Activated naive CD8-positive, alpha-beta T cell treated with anti-CD3 and anti-CD28 coated beads, Interleukin-2, amount 50 U/mL, for 16 hours (primary cell): Measurements from ENCODE around the gene TSHR.

Experiments used
- DNase-seq: peaks from one replicate; pipeline ENCODE4 v3.0.0-alpha.2; 2020; ENCODE audit warnings: low read depth, low spot score

The TSHR gene

GRCh38 chr14:81133400-81133799 is 178.0 kb downstream of the TSHR start:
- DNase-seq: no peak

GRCh38 chr14:81137316-81137715 is 181.9 kb downstream of the TSHR start:
- no peak for DNase-seq

- DNase-seq: no peak
These were observed 183.0 kb downstream of the TSHR start for GRCh38 chr14:81138429-81138828.

DNA sequence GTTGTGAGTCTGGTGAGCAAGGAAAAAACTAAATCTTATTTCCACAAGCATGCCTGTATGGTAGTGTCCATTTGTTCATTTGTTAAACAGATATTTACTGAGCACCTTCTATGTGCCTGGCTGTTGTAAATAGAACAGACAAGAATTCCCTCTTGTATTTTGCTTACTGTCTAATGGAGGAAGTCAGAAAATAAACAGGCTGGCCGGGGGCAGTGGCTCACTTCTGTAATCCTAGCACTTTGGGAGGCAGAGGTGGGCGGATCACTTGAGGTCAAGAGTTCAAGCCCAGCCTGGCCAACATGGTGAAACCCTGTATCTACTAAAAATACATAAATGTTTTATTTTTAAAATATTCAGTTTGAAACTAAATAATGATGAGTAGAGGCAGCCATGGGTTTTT is 186.0 kb downstream of the TSHR start:
- DNase-seq: no peak

DNA sequence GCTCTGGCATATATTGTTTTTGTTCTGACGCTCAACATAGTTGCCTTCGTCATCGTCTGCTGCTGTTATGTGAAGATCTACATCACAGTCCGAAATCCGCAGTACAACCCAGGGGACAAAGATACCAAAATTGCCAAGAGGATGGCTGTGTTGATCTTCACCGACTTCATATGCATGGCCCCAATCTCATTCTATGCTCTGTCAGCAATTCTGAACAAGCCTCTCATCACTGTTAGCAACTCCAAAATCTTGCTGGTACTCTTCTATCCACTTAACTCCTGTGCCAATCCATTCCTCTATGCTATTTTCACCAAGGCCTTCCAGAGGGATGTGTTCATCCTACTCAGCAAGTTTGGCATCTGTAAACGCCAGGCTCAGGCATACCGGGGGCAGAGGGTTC is 188.4 kb downstream of the TSHR start:
- no peak for DNase-seq

- DNase-seq: no peak
These were observed 189.6 kb downstream of the TSHR start for GRCh38 chr14:81144824-81145603.

DNA sequence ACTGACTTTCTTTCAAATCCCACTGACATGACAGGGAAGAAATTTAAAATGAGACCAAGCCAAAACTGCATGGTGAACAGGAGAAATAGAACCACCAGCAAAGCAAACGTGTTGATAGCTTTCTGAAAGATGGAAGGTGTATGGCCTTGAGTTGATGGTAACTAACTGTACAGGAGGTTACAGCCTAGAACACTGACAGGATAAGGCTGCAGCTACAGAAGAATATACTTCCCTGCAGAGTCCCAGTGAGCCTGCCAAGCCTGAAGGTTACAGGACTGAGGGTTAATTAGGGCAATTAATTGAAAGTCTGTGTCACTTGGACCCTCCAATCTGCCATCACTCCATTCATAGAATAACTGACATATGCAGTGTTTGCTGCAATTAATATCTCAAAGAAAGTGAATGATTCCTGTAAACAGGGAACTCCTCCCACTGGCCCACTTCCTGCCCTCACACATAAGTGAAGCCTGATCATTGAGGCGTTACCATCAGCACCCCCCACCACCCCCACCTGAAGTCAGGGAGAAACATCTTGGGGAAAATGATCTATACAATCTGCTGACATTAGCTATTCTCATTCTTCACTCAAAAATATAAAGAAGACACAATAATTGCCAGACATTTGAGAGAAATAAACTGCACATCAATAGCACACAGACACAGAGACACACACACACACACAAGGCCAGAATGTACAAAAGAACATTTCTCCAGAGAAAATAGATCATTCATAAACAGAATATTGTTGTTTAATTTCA is 191.9 kb downstream of the TSHR start:
- DNase-seq: no peak

- DNase-seq: no peak
These were observed 193.2 kb downstream of the TSHR start for GRCh38 chr14:81148635-81149034.

DNA sequence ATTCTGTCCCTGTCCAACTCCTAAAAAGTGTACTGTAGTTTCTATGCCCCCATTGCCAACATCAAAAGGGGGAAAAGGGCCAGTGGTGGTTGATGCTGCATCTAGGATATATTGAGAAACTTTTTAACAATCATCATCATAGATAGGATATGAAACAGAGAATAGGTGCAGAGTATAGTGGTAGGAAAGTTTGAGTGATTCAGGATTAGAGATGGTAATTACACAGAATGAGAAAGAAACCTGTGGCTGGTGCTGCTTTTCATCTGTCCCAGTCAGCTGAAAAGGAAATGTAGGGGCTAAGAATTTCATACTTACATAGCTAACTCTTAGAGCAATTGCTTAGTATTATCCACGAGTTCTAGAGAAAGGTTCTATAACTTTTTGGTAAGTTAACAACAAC is 197.8 kb downstream of the TSHR start:
- no peak for DNase-seq

GRCh38 chr14:81157431-81157830 is 202.0 kb downstream of the TSHR start:
- DNase-seq: no peak

- DNase-seq: no peak
These were observed 205.7 kb downstream of the TSHR start for GRCh38 chr14:81161088-81161487.

- no peak for DNase-seq
These were observed 206.3 kb downstream of the TSHR start for GRCh38 chr14:81161749-81162148.

- no peak for DNase-seq
These were observed 207.5 kb downstream of the TSHR start for GRCh38 chr14:81162941-81163340.

DNA sequence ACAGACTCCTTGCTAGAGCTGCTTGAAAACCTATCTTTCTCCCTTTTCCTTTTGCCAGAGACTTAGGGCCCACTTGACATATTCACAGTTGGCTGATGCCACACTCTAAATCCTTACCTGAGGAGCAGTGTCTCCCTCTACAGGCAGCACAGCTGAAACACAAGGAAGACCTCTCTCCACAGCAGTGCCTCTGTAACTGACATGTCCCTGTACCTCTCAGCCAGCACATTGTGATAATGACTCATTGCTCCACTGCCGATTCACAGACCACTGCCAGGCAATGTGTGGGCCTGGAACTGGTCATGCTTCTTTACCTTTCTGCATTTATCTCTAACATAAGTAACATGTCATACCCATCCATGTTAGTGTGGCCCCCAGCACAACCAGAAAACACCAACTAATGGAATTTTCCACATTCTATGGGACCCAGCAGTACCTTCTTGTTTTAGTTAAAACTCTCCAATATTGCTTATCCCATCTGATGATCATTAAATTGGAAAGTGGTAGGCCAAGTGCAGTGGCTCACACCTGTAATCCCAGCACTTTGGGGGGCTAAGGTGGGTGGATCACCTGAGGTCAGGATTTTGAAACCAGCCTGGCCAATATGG is 208.8 kb downstream of the TSHR start:
- DNase-seq: no peak

GRCh38 chr14:81165188-81165587 is 209.8 kb downstream of the TSHR start:
- no peak for DNase-seq

GRCh38 chr14:81166121-81166520 is 210.7 kb downstream of the TSHR start:
- no peak for DNase-seq

- no peak for DNase-seq
These were observed 213.8 kb downstream of the TSHR start for GRCh38 chr14:81169267-81169666.

- no peak for DNase-seq
These were observed 214.3 kb downstream of the TSHR start for GRCh38 chr14:81169711-81170103.

GRCh38 chr14:81170104-81170828 is 214.8 kb downstream of the TSHR start:
- peak; percentile 71 for DNase-seq

GRCh38 chr14:81170829-81171195 is 215.4 kb downstream of the TSHR start:
- no peak for DNase-seq

DNA sequence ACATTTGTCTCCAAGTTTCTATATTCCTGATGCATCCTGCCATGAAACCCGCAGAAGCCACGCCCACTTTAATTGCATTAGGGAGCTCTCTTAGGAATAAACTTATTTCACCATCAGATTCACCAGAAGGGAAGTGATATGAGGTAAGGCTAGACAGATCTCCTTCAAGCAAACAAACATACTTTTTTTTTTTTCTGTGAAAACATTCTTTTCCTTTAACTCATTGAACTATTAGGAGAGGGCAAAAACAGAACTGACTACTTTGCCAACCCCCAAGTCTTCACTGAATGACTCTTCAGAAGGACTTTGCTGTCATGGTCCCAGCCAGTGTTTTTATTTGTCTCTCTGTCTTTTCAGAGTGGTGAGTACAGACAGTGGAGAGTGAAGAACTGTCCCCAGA is 216.9 kb downstream of the TSHR start:
- no peak for DNase-seq

- no peak for DNase-seq
These were observed 217.5 kb downstream of the TSHR start for GRCh38 chr14:81172881-81173280.
